ENCODE results near the gene KDM6A.

DNA sequence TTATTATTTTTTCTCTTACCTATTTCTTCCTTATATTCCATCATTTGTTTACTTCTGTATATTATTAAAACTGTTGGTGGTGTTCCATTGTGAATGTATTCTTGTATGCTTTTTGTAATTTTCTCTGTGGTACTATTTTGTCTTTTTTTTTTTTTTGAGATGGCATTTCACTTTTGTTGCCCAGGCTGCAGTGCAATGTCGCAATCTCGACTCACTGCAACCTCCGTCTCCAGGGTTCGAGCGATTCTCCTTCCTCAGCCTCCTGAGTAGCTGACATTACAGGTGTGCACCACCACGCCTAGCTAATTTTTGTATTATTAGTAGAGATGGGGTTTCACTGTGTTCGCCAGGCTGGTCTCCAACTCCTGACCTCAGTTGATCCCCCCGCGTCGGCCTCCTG is 8.6 kb downstream of the KDM6A start:
- TF ChIP-seq, protein P1, sequence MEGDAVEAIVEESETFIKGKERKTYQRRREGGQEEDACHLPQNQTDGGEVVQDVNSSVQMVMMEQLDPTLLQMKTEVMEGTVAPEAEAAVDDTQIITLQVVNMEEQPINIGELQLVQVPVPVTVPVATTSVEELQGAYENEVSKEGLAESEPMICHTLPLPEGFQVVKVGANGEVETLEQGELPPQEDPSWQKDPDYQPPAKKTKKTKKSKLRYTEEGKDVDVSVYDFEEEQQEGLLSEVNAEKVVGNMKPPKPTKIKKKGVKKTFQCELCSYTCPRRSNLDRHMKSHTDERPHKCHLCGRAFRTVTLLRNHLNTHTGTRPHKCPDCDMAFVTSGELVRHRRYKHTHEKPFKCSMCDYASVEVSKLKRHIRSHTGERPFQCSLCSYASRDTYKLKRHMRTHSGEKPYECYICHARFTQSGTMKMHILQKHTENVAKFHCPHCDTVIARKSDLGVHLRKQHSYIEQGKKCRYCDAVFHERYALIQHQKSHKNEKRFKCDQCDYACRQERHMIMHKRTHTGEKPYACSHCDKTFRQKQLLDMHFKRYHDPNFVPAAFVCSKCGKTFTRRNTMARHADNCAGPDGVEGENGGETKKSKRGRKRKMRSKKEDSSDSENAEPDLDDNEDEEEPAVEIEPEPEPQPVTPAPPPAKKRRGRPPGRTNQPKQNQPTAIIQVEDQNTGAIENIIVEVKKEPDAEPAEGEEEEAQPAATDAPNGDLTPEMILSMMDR (conservative IDR thresholded peaks at IDR 0.05 in 1 of 2, IDR thresholded peaks at IDR 0.05 in 1 of 2; ENCODE audit: extremely low read depth in 1 of 2, insufficient read depth in 1 of 2, low read depth in 1 of 2, low read length in 2 of 2) = no peak
- TF ChIP-seq EZH2 (IDR thresholded peaks at IDR 0.05; ENCODE audit: borderline replicate concordance, low read length) = no peak

Measured in mammary epithelial cell (primary cell).